NOMO-1 treated with dmso at 0.1 percent for 144 hours (cell line): Measurements from ENCODE around the gene FITM1.
"Not testable (repeated sequence)": the region's sequence is repeated elsewhere in the genome, so short reads cannot be mapped to it uniquely, and the experiment has no call there.

Experiments
- DNase-seq: peaks from one replicate; lab custom pipeline; 2025; ENCODE audit not compliant: unreplicated experiment; lab: John Stamatoyannopoulos, UW

Gene FITM1

DNA sequence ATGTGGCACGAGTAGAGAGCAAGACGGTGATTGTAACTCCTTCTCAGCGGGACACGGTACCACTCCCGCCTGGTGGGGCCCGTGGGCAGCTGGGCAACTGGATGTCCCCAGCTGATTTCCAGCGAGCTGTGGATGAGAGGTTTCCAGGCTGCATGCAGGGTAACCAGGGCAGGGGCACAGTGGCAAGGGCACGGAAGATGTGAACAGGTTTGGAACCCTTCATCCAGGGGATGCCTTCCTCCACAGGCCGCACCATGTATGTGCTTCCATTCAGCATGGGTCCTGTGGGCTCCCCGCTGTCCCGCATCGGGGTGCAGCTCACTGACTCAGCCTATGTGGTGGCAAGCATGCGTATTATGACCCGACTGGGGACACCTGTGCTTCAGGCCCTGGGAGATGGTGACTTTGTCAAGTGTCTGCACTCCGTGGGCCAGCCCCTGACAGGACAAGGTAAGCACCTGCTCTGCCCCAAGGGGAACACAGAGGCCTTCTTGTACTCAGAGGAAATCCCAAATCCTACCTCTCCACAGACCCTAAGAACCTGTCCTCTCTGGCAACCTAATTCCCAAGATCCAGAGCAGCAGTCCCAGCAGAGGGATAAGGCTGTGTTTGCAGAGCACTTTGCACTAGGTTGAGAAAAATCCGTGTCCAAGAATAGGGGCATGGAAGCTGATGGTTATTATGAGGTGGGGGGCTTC is 32.1 kb upstream of the FITM1 start:
- DNase-seq: no peak

DNA sequence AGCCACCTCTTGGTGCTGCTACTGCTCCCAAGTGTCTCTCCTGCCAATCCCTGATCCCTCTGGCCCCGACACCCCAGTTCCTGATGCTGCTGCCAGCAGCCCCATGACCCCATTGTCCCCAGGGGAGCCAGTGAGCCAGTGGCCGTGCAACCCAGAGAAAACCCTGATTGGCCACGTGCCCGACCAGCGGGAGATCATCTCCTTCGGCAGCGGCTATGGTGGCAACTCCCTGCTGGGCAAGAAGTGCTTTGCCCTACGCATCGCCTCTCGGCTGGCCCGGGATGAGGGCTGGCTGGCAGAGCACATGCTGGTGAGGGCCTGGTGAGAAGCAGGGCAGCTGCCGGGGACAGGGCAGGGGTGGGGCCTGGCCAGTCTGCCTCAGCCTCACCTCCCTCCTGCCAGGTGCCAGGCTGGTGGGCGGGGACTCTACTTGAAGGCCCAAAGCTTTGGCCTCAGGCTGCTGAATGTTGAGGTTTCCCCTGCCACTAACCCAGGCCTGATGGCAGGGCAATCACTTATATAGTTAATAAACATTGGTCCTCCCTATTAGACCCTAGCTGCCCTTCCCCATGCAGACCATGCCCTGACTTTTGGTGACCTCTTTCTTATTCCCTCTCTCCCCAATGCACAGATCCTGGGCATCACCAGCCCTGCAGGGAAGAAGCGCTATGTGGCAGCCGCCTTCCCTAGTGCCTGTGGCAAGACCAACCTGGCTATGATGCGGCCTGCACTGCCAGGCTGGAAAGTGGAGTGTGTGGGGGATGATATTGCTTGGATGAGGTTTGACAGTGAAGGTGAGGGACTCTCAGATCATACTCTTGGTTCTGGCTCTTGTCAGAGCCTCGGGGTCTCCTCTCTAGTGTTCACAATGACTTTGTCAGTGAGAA is 31.3 kb upstream of the FITM1 start:
- DNase-seq: no peak

- DNase-seq: no peak
These were observed 30.1 kb upstream of the FITM1 start for GRCh38 chr14:24100197-24100981.

GRCh38 chr14:24100982-24101494 is 29.4 kb upstream of the FITM1 start:
- no peak for DNase-seq

GRCh38 chr14:24102357-24103048 is 28.0 kb upstream of the FITM1 start:
- no peak for DNase-seq

DNA sequence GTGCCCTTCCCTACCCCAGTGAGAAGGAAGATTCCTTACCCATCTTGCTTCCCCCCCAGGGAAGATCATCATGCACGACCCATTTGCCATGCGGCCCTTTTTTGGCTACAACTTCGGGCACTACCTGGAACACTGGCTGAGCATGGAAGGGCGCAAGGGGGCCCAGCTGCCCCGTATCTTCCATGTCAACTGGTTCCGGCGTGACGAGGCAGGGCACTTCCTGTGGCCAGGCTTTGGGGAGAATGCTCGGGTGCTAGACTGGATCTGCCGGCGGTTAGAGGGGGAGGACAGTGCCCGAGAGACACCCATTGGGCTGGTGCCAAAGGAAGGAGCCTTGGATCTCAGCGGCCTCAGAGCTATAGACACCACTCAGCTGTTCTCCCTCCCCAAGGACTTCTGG is 27.0 kb upstream of the FITM1 start:
- no peak for DNase-seq

- not testable (repeated sequence) for DNase-seq
These were observed 24.7 kb upstream of the FITM1 start for GRCh38 chr14:24105609-24106239.

DNA sequence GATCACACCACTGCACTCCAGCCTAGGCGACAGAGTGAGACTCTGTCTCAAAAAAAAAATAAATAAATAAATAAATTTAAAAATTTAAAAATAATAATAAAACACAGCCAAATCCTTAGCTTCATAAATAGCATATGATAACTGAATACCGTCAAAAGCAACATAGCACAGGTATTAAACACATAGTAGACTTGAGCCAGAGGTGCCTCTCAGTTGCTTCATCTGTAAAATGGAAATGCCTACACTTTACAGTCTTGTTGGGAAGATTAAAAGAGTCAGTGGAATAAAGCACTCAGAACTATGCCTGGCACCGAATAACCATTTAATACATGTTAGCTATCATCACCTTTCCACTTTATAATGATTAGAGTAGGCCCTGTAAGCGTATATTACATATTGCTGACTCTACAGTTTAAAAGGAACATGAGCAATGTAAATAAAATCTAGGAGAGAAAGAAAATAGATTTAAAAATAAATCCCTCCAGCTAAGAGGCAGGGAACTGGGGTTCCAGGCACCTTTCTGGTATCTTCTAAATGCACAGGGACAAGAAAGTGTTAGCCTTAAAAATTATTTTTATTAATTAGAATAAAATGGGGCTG is 23.7 kb upstream of the FITM1 start:
- DNase-seq: no peak

DNA sequence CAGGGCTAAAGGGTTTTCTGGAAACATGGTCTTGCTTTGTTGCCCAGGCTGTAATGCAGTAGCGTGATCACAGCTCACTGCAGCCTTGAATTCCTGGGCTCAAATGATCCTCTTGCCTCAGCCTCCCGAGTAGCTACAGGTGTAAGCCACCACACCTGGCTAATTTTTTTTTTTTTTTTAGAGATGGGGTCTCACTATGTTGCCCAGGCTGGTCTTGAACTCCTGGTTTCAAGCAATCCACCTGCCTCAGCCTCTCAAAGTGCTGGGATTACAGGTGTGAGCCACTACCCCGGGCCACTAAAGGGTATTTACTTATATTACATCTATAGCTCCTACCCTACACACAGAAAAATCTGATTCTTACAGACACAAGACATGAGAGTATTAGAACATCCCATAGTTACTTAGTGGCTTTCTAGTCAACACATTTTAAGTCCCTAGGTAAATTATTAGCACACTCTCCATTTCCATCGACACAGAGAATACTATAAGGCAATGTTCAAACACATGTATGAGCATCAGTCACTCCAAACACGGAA is 22.1 kb upstream of the FITM1 start:
- no peak for DNase-seq

GRCh38 chr14:24110060-24110459 is 20.4 kb upstream of the FITM1 start:
- DNase-seq: no peak

GRCh38 chr14:24110523-24110922 is 19.9 kb upstream of the FITM1 start:
- DNase-seq: no peak

- DNase-seq: no peak
These were observed 17.1 kb upstream of the FITM1 start for GRCh38 chr14:24113379-24113800.

DNA sequence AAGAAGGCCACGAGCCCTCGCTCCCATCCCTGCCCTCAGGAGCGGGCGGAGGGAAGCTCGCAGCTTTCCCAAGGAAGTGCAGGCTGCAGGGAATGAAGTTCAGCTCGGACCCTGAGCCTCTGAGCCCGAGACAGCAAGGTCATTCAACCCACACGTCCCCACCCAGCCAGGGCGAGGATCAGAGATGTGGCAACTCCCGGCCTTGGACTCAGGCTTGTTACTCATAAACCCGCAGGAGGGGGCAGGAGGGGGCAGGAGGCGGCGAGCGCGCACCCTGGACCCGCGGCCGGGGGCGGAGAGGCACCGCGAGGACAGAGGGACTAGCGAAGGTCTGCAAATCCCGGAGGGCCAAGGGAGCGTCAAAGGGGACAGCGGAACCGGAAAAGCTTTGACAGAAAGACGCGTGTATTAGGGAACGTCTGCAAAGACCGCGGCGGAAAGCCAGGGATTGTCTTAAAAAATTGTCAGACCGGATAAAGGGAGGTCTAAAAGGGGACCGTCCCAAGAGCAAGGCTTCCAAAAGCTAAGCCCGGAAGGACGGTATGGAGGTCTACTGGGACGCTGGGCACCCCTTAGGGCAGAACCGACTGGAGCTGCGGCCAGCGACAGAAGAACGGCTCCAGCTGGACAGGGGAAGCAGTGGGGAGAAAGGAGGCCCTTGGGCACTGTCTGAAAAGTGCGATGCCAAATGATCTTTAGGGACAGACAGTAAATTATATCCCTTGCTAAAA is 16.5 kb upstream of the FITM1 start:
- DNase-seq: peak; percentile 94

GRCh38 chr14:24114532-24115421 is 15.7 kb upstream of the FITM1 start, which contains the start of the genes DCAF11 and NRL:
DCAF11 (plus strand) TSS chr14:24114777; CDS start chr14:24115595, 818 bp downstream.
NRL (minus strand) TSS chr14:24114949; CDS start chr14:24082848, 32,101 bp downstream.
- DNase-seq: peak; percentile 100

GRCh38 chr14:24115422-24116127 is 14.9 kb upstream of the FITM1 start:
- no peak for DNase-seq

- no peak for DNase-seq
These were observed 14.2 kb upstream of the FITM1 start for GRCh38 chr14:24116128-24116814.
